NCI-H2171 (cell line): ENCODE data around the gene RC3H2.
A peak's percentile ranks its signal among the peaks of the same experiment; 100 is the strongest.

ENCODE experiments used
- DNase-seq: peaks from one replicate; lab custom pipeline; 2025; lab: John Stamatoyannopoulos, UW

RC3H2 gene

GRCh38 chr9:122904823-122905710 lies at the start of gene RC3H2:
RC3H2 (minus strand) TSS chr9:122905359; CDS start chr9:122897509, 7,850 bp downstream.
- DNase-seq = peak; percentile 99

- no peak for DNase-seq
These were observed 49.1 kb upstream of the RC3H2 start for GRCh38 chr9:122954253-122954691.

- DNase-seq = no peak
These were observed 45.9 kb upstream of the RC3H2 start for GRCh38 chr9:122951056-122951455.

- DNase-seq = no peak
These were observed 45.1 kb upstream of the RC3H2 start for GRCh38 chr9:122950263-122950662.

GRCh38 chr9:122949696-122950095 lies 44.5 kb upstream of the RC3H2 start:
- DNase-seq = no peak

- DNase-seq = no peak
These were observed 43.2 kb upstream of the RC3H2 start for GRCh38 chr9:122948313-122948712.

- DNase-seq = no peak
These were observed 41.4 kb upstream of the RC3H2 start for GRCh38 chr9:122946461-122947005.

GRCh38 chr9:122944960-122945888 lies 40.1 kb upstream of the RC3H2 start:
- DNase-seq = no peak

GRCh38 chr9:122941582-122942234 lies 36.5 kb upstream of the RC3H2 start:
- DNase-seq = no peak

- peak; percentile 97 for DNase-seq
These were observed 35.8 kb upstream of the RC3H2 start, which contains the start of gene RABGAP1 for GRCh38 chr9:122940749-122941581. RABGAP1 (plus strand) TSS chr9:122941020; CDS start chr9:122957060, 16,040 bp downstream.

- no peak for DNase-seq
These were observed 35.2 kb upstream of the RC3H2 start for GRCh38 chr9:122940454-122940748.

- no peak for DNase-seq
These were observed 34.4 kb upstream of the RC3H2 start for GRCh38 chr9:122939601-122940000.

- DNase-seq = no peak
These were observed 31.7 kb upstream of the RC3H2 start for GRCh38 chr9:122936883-122937282.

GRCh38 chr9:122936464-122936863 lies 31.3 kb upstream of the RC3H2 start:
- no peak for DNase-seq

- DNase-seq = peak; percentile 90
These were observed 26.3 kb upstream of the RC3H2 start, which contains the start of gene ZBTB26 for GRCh38 chr9:122931226-122932121. ZBTB26 (minus strand) TSS chr9:122931512; CDS start chr9:122919934, 11,578 bp downstream.

GRCh38 chr9:122930541-122931225 lies 25.5 kb upstream of the RC3H2 start:
- DNase-seq = peak; percentile 33

- no peak for DNase-seq
These were observed 24.7 kb upstream of the RC3H2 start for GRCh38 chr9:122929796-122930354.

- no peak for DNase-seq
These were observed 18.8 kb upstream of the RC3H2 start for GRCh38 chr9:122923947-122924346.

GRCh38 chr9:122922713-122923112 lies 17.6 kb upstream of the RC3H2 start:
- no peak for DNase-seq
